Measurements from ENCODE around the gene CFAP20DC.
"Not testable (repeated sequence)": the region's sequence is repeated elsewhere in the genome, so short reads cannot be mapped to it uniquely, and the experiment has no call there.

The CFAP20DC gene

DNA sequence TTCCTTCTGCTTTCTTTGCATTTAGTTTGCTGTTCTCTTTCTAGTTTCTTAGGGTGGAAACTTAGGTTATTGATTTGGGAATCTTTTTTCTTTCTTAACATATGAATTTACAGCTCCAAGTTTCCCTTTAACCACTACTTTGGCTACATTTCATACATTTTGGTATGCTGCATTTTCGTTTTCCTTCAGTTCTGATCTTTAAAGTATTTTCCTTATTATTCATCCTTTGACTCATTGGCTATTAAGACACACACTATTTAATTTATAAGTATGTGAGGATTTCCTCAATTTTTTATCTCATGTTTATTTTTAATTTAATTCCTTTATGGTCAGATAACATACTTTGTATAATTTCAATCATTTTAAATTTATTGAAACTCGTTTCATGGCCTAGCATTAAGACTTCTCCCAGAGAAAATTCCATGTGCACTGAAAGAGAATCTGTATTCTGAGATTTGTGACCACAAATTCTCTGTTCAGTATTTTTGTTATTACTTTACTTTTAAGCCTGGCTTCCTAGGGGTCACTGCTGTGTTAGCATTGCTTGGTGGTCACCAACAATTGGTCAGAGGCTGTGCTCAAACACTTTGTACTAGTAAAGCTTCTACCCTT lies 87.7 kb downstream of the CFAP20DC start:
- no peak for DNase-seq

DNA sequence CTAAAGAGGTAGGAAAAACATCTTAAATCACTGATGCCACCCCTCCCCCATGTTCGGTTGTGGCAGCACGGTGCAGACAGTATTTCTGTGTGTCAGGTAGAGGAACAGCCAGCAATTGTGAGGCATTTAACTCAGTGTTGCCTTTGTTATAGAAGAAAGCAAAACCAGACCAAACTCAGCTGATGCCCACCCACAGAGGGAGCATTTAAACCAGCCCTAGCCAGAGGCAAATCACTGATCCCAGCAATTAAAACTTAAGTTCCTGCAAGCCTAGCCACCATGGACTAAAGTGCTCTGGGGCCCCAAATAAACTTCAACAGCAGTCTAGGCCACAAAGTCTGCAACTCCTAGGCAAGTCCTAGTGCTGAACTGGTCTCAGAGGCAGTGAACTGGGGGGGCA lies 94.5 kb downstream of the CFAP20DC start:
- no peak for DNase-seq

DNA sequence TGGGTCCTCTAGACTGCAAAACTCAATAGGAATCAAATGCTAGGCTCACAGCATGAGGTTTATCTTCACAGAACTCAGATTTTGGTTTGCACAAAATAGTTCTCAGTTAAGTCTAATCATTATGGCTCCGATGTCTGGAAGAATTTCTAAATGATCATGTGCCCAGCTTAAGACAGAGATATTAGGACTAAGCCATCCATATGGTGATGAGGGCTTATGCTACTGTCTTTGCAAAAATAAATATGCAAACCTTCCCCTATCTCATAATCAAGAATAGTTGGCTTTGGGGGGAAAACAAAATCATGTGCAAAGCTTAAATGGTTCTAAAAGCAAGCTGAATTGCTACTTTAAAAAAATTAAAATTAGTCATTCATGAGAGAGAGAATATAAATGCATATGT lies 96.5 kb downstream of the CFAP20DC start:
- DNase-seq, result no peak

DNA sequence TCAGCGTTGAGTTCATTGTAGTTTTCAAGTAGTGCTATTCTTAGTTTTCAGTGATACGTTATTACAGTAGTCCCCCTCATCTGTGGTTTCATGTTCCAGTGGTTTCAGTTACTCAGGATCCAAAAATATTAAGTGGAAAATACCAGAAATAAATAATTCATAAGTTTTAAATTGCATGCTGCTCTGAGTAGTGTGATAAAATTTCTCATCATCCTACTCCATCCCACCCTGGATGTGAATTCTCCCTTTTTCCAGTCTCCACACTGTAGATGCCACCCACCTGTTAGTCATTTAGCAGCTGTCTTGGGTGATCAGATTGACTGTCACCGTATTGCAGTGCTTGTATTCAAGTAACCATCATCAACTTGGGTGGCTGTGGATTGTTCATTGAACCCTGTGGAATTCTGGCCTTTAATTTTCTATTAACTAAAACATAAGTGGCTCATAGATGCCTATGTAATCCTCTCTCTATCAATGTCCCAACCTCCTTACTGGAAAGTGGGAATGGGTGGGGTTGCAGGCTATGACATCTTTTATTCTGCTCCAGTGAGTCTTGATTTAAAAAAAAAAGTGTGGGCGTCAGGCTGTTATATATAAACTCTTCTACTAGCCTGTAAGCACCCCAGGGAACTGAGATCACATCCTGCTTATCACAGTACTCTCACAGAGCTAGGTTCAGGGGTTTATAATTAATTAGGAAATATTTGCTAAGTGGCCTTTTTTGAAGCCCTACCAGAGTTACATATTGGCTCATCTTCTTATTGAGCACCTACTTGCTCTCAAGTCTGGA lies 97.5 kb downstream of the CFAP20DC start:
- DNase-seq, result no peak

DNA sequence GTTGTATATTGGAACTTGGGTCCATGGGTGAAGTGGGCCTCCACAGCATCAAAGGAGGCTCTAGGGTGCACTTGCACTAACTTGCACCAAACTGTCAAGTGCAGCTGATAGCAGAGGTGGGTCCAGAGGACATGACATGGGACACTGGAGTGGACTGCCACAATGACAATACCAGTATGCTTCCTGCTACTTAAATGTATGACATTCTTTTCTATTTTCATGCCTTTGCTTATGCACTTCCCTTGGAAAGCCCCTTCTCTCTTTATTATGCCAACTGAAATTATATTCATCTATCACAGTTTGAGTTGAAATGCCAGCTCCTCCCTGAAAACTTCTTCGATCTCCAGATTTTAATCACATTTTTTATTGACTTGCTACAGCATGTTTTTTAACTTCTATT lies 101.8 kb downstream of the CFAP20DC start:
- no peak for DNase-seq

DNA sequence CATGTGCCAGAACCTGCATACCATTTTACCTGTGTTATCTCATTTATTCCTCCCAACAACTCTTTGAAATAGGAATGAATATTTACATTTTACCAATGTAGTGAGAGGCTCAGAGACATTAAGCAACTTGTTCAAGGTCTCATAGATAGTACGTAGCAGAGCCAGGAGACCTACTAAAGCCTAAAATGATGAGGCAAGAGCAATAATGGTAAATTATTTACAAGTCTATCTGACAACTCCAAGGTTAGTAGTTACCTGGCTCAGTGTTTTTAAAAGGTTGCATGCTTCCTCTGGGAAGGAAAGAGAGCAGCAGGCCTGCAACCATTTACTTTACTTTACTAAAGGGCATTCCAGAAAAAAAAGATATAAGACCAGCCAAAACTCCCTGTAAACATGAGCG lies 103.0 kb downstream of the CFAP20DC start:
- no peak for DNase-seq

DNA sequence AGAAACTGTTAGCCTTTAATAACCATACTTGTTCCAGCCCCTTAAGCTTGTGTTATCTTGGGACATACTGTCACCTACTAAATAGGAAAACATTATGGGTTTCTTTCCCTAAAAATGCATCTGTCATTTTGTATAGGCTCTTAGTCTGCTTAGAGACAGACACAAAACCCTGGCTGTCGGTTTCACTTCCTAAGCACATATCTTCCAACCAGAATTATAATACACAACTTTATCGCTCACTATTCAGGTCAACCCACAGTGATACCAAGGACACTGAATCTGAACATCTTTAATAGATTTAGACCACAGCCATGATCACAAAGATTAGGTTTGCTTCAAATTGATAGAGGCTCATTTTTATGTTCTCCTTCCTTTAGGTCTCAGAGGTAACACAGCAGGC lies 111.8 kb downstream of the CFAP20DC start:
- DNase-seq, result no peak

DNA sequence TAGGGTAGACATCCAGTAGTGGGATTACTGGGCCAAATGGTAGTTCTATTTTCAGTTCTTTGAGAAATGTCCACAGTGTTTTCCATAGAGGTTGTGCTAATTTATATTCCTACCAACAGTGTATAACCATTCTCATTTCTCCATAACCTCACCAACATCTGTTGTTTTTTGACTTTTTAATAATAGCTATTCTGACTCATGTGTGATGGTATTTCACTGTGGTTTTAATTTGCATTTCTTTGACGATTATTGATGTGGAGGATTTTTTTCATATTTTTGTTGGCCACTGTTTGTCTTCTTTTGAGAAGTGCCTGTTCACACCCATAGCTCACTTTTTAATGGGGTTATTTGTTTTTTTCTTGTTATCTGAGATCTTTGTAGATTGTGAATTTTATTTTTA lies 125.2 kb downstream of the CFAP20DC start:
- no peak for DNase-seq

DNA sequence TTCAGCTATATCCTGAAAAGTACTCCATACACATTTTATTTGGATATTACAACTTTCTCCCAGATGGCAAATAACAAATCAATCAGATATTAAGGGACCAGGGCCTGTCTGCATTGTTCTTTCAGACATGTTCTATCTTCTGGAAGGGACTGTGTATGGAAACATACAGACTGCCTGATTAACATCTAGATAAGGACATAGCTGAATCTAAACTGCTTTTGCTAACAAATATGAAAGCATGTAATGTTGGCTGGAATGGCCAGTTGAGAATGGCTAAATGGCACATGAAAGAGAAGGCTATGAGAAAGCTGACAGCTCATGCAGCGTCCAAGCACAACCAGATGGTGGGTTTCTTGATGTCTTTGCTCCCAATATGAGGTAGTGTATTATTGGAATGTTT lies 149.4 kb downstream of the CFAP20DC start:
- no peak for DNase-seq

DNA sequence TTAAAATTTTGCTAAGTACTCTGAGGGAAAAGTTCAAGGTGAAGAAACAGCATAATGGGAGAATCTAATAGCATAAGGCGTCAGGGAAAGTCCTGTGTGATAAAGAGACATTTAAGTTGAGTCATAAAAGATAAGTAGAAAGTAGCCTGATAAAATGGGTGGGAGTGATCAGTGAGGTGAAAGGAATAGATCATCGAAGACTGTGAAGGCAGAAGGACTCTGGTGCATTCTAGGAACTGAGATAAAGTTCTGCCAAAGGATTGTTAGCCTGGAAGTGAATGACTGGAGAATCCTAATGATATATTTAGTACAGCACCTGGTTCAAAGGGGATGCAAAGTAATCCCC lies 149.9 kb downstream of the CFAP20DC start:
- DNase-seq, result no peak

DNA sequence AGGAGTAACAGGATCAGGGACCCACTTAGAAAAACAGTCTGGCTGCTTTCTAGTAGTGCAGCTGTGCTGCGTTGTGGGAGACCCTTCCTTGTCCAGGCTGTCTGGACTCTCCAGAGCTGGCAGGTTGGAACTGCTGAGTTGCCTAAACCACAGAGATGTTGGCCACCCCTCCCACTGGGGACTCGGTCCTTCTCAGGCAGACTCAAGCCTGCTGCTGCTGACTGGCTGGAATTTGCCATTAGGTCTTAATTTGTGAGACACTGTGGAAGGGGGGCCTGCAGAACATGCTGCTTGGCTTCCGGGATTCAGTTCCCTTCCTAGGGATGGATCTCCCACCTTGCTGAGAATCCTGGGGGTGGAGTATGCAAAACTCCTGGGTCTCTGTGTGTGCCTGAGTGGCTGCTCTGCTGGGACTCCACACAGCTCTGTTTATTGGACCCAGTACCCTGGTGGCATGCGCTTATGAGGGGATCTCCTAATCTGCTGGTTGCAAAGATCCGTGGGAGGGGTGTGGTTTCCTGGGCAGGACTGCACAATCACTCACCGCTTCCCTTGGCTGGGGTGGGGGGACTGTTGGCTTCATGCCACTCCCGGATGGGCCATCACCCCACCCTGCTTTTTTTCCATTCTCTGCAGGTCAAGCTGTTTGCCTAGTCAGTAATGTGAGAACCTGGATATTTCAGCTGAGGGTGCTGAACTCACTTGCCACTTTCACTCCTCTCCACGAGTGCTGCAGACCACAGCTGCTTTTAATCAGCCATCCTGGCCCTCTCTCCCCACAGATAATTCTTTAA lies 150.5 kb downstream of the CFAP20DC start:
- no peak for DNase-seq

DNA sequence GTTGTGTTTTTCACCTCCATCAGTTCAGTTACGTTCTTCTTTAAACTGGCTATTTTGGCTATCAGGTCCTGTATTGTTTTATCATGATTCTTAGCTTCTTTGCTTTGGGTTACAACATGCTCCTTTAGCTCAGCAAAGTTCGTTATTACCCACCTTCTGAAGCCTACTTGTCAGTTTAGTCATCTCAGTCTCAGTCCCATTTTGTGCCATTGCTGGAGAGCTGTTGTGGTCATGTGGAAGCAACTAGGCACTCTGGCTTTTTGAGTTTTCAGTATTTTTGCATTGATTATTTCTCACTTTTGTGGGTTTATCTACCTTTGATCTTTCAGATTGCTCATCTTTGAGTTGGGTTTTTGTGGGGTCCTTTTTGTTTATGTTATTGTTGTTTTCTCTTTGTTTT lies 151.3 kb downstream of the CFAP20DC start:
- DNase-seq, result no peak

DNA sequence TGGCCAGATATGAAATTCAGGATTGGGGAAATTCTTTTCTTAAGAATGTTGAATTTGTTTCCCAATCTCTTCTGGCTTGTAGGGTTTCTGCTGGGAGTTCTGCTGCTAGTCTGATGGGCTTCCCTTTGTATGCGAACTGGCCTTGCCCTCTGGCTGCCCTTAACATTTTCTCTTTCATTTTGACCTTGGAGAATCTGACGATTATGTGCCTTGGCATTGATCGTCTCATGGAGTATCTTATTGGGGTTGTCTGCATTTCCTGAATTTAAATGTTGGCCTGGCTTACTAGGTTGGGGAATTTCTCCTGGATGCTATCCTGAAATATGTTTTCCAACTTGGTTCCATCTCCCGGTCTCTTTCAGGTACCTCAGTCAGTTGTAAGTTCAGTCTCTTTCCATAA lies 152.2 kb downstream of the CFAP20DC start:
- no peak for DNase-seq

DNA sequence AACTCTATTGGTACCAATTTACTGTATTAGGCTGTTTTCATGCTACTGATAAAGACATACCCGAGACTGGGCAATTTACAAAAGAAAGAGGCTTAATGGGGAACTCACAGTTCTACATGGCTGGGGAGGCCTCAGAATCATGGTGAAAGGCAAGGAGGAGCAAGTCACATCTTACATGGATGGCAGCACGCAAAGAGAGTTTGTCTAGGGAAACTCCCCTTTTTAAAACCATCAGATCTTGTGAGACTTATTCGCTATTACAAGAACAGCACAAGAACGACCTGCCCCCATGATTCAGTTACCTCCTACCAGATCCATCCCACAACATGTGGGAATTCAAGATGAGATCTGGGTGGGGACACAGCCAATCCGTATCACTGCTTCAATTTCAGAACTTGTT lies 154.1 kb downstream of the CFAP20DC start:
- not testable (repeated sequence) for DNase-seq

DNA sequence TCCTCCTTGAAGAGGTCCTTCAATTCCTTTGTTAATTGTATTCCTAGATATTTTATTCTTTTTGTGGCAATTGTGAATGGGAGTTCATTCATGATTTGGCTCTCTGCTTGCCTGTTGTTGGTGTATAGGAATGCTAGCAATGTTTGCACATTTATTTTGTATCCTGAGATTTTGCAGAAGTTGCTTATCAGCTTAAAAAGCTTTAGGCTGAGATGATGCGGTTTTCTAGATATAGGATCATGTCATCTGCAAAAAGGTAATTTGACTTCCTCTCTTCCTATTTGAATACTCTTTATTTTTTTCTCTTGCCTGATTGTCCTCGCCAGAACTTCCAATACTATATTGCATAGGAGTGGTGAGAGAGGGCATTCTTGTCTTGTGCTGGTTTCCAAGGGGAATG lies 157.3 kb downstream of the CFAP20DC start:
- DNase-seq, result not testable (repeated sequence)

DNA sequence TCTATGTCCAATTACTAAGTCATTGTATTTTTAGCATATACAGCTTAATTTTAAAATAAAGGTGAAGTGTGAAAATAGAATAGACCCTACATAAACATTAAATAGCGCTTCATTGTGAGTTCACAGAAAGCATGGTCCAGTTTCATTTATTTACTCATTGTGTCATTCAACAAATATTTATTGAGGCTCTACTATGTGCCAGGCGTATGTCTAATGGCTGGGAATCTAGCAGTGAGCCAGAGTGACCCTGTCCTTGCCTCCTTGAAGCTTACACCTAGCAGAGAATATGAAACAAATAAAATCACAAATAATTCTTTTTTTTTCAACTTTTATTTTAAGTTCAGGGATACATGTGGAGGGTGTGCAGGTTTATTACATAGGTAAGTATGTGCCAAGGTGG lies 161.7 kb downstream of the CFAP20DC start:
- no peak for DNase-seq

DNA sequence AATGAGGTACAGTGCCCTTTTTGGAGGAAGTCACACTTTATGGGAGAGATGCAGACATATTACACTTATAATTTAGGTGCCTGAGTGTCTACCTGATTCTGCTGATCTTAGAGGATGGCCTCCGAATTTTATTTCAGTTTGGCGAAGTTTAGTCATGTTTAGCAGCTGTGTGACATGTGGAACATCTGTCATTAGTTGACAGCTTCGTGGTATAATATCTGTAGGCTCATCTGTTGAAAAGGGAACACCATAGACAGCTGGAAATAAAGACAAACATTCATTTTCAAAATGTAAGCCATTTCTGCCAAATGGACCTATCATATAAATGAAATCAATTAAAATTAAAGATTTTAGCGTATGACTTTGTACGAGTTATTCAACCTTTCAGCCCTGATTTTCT lies 165.4 kb downstream of the CFAP20DC start:
- DNase-seq, result no peak

DNA sequence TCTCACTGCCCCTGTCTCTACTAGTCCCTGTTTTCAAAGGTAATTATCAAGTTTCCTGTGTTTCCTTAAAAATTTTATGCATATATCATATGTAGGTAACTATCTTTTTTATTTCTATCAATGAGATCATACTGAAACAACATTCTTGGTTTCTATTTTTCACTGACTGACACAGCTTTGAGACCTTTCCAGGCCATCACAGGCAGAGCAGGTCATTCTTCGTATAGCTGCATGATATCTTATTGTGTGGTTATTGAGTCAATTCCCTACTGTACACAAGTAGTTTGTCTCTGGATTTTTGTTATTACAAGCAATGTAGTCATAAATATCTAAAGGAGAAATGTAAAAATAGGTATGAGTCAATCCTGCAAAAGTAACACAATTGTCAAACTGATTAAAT lies 169.6 kb downstream of the CFAP20DC start:
- DNase-seq, result no peak

DNA sequence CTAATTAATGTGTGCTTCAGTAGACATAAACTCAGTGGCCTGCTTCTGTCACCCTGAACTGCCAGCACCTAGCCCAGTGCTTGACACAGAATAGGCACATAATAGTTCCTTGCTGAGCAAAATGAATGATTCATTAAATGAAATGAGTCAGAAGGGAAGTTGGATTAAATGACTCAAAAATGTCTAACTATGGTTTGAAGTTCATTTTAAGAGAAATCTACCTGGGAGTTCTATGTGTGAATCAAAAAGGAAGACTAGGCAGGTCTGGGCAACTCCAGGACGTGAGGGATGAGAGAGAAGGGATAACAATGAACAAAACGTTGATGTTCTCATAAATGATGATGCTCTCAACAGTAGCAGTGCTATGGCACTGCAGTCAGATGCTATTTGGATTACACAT lies 175.0 kb downstream of the CFAP20DC start:
- DNase-seq, result no peak

DNA sequence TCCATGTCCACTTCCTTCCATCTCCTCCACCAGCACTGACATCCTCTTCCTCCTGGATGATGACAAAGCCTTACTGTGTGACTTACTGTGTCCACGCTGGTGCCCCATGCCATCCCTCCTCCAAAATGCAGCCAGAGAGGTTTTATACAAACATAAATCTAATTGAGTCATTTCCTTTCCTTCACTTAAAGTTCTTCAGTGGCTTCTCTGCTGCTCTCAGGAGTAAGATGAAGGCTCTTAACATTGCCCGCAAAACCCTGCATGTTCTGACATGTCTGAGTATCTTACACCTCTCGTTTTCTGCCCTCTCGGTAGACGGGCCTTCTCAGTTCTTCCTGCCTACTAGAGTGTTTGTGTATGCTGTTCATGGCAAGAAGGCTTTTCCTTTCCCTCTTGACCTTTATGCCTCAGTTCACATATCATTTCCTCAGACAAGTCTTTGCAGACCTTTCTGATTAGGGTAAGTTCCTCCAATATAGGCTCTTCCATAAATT lies 175.5 kb downstream of the CFAP20DC start:
- no peak for DNase-seq

DNA sequence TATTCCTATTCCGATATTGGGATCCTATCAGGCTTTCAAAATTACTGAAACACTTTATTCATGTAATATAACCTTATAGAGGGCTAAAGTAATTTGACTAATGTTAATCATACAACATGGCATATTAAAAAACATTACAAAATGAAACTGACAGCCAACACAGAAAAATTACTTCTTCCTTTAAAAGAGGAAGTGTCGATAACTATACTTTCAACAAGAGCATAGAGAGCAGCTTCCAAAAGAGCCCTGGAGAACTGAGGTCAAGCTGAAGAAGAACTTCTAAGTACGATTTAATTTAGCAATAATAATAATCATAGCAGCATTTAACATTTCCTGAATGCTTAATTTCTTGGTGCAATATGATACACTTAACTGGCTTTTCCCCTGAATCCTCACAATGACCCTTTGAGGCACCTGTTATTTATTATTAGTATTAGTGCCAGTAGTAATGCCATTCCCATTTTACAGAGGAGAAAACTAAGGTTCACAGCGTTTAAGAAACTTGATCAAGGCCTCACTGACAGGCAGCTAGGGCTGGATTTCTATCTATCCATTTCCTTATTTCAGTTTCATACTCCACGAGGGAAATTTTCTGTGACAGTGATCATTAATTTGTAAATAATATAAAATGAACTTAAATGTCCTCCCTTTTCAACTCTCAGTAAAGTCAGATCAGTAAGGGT lies 181.6 kb downstream of the CFAP20DC start:
- no peak for DNase-seq

DNA sequence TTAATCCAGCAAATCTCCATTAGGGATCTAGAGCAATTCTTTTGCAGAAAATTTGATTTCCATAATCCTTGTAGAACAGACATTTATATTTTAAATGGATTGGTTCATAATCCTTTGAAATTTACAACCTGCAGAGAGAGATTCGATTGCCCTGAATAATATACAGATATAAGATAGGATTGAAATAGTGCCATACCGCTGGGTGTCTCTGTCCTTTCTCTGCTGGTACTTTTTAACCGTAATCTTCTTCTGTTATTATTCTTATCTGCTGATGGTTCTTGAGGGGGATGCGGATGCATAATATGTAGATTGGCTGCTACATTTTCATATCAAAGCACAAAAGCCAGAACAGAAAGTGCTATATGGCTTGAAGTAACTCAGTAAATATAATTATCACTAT lies 182.2 kb downstream of the CFAP20DC start:
- no peak for DNase-seq

DNA sequence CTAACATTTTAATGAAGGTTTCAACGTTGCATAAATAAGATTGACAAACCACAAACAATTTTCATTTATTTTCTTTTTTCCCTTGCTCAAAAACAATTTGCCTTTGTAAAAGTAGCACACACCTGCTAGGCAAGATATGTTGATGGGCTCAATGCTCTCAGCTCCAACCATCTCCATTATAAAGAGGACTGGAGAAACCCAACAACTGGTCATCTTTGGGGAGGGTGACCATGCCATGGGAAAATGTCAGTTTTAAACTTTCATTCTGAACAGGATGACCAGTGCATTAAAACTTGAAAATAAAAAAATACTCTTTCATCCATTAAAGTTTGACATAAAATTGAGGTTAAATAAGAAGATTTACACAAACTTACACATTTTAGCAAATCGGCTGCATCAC lies 183.7 kb downstream of the CFAP20DC start:
- DNase-seq, result no peak

Data from NCI-H1436 treated with DMSO at 0.1 percent for 48 hours (cell line).